COLO668 (cell line): ENCODE data around the gene LGALS8.
"Not testable (repeated sequence)": the region's sequence is repeated elsewhere in the genome, so short reads cannot be mapped to it uniquely, and the experiment has no call there.

Experiments
- DNase-seq: peaks from one replicate; lab custom pipeline; 2025; ENCODE audit not compliant: unreplicated experiment; lab: John Stamatoyannopoulos, UW

LGALS8 gene

GRCh38 chr1:236523704-236524141, at the start of gene LGALS8:
Gene LGALS8, plus strand, starts transcription at chr1:236523982. Its CDS starts 2,089 bp downstream, at chr1:236526071.
- DNase-seq = peak; percentile 94

GRCh38 chr1:236476019-236476418, 47.8 kb upstream of the LGALS8 start:
- no peak for DNase-seq

GRCh38 chr1:236480758-236481436, 42.9 kb upstream of the LGALS8 start:
- no peak for DNase-seq

GRCh38 chr1:236484310-236484971, 39.3 kb upstream of the LGALS8 start:
- no peak for DNase-seq

- no peak for DNase-seq
These were observed 37.3 kb upstream of the LGALS8 start for GRCh38 chr1:236486356-236487002.

- not testable (repeated sequence) for DNase-seq
These were observed 34.6 kb upstream of the LGALS8 start for GRCh38 chr1:236489161-236489560.

- no peak for DNase-seq
These were observed 33.9 kb upstream of the LGALS8 start for GRCh38 chr1:236489710-236490377.

GRCh38 chr1:236491469-236492136, 32.2 kb upstream of the LGALS8 start:
- DNase-seq = no peak

- no peak for DNase-seq
These were observed 31.4 kb upstream of the LGALS8 start for GRCh38 chr1:236492378-236492777.

- no peak for DNase-seq
These were observed 29.7 kb upstream of the LGALS8 start for GRCh38 chr1:236494082-236494481.

GRCh38 chr1:236494586-236495466, 29.0 kb upstream of the LGALS8 start:
- no peak for DNase-seq

- DNase-seq = peak; percentile 63
These were observed 28.2 kb upstream of the LGALS8 start for GRCh38 chr1:236495467-236496112.

GRCh38 chr1:236497908-236498307, 25.9 kb upstream of the LGALS8 start:
- DNase-seq = no peak

GRCh38 chr1:236501093-236501492, 22.7 kb upstream of the LGALS8 start:
- no peak for DNase-seq

- DNase-seq = no peak
These were observed 21.2 kb upstream of the LGALS8 start for GRCh38 chr1:236502579-236502971.

GRCh38 chr1:236502972-236503639, 20.7 kb upstream of the LGALS8 start:
- peak; percentile 18 for DNase-seq

- DNase-seq = not testable (repeated sequence)
These were observed 19.4 kb upstream of the LGALS8 start for GRCh38 chr1:236504338-236504737.

- no peak for DNase-seq
These were observed 16.6 kb upstream of the LGALS8 start for GRCh38 chr1:236507022-236507700.
